Heart right ventricle (tissue), 16 donors: ENCODE data around the gene ANKRD60. TPM values are rescaled to one million over a fixed set of nuclear protein-coding genes. Genes with fewer than 3 reads are reported as not detected.

Source experiments
- ATAC-seq, 8 donors: fragments of 200-7000 bp; cut with Tn5 transposase; one replicate each; pipeline ENCODE4 v1.9.1; 2020; ENCODE audit warnings: mild to moderate bottlenecking in 8 of 8, moderate library complexity in 8 of 8, moderate number of reproducible peaks in 1 of 8
- DNase-seq, 2 donors: peaks; one replicate each; pipeline ENCODE4 v3.0.0-alpha.2; 2020
- H3K27ac ChIP-seq, 10 donors: fragments of 200-600 bp; sonication (generic) in 2 of 10; one replicate each; pipeline versions ENCODE4 v1.5.0 to v1.8.0; 2020 to 2022; ENCODE audit warnings: mild to moderate bottlenecking in 3 of 10
- H3K27me3 ChIP-seq, 7 donors: fragments of 200-600 bp; one replicate each; pipeline ENCODE4 v1.8.0; 2021 to 2022; ENCODE audit warnings: mild to moderate bottlenecking in 2 of 7
- H3K36me3 ChIP-seq, 9 donors: fragments of 200-600 bp; sonication (generic) in 1 of 9; one replicate each; pipeline versions ENCODE4 v1.5.0 to v1.8.0; 2020 to 2022; ENCODE audit warnings: mild to moderate bottlenecking in 2 of 9
- H3K4me1 ChIP-seq, 9 donors: fragments of 200-600 bp; sonication (generic) in 1 of 9; one replicate each; pipeline versions ENCODE4 v1.5.0 to v1.8.0; 2020 to 2022; ENCODE audit warnings: mild to moderate bottlenecking in 4 of 9
- H3K4me3 ChIP-seq, 10 donors: fragments of 200-600 bp; sonication (generic) in 2 of 10; one replicate each; pipeline versions ENCODE4 v1.5.0 to v1.8.0; 2020 to 2022; ENCODE audit warnings: mild to moderate bottlenecking in 7 of 10, moderate library complexity in 2 of 10
- H3K9me3 ChIP-seq, 11 donors: fragments of 200-600 bp in 10 of 11; sonication (generic) in 2 of 11; one replicate each; pipeline versions ENCODE4 v1.5.0 to v1.8.0; 2013 to 2022; ENCODE audit warnings: mild to moderate bottlenecking in 2 of 11, control low read depth in 1 of 11, moderate library complexity in 1 of 11
- CTCF ChIP-seq, 9 donors: fragments of 200-600 bp; sonication (generic) in 2 of 9; IDR thresholded peaks; one replicate each; pipeline versions ENCODE4 v1.5.0 to v1.8.0; 2021 to 2022; ENCODE audit warnings: antibody characterized with exemption in 9 of 9, mild to moderate bottlenecking in 5 of 9, moderate library complexity in 1 of 9
- WGBS, 2 donors: extraction: QIAGEN DNeasy Blood & Tissue Kit; methylation state at CpG; one replicate each; pipeline ENCODE4 v1.1.7; 2013; ENCODE audit warnings: inconsistent platforms in 1 of 2; 5-methylcytosine and 5-hydroxymethylcytosine counted together
- intact Hi-C, 10 donors: fragments of 100-400 bp; cut with DNase I; formaldehyde crosslinking; loops; one replicate each; pipeline versions ENCODE4 v1.11.1 to v1.14.2; 2022
- polyA plus RNA-seq, 2 donors: library from polyadenylated mRNA; stranded (reverse); fragments of 200-250 nt; gene quantifications; one replicate each; pipeline ENCODE4 v1.2.3, GENCODE V29; 2013
- total RNA-seq, 10 donors: library from RNA; stranded (reverse); fragmentation: NEBNext Ultra II Directional in 3 of 10; extraction: Animal tissue kit (Norgen Biotek cat#: 25700) in 3 of 10; gene quantifications; one replicate each; pipeline versions ENCODE4 v1.2.1 to v1.2.4, GENCODE V29; 2021 to 2023
- donor health status: Arrhythmogenic right ventricular cardiomyopathy.
- donor health status: ischemic (EF 13 %, LVEDD 7.1; RV severe dilation, severe dysfunction).
- donor health status: healthy with polysubstance abuse.
- donor health status: DM: no; HTN: yes; CAD: no.
- donor health status: DM: no; HTN: no; CAD: no.
- donor health status: ischemic (EF 25% LVEDD 6.9; RV normal size, moderate dysfunction).
- donor health status: ischemic (EF 25% LVEDD 5.7; RV mildly dilated, moderate dysfunction).
- donor health status: healthy.
- donor health status: DM: yes; HTN: yes; CAD: no.
- donor health status: Ischemic cardiomyopathy.
- donor health status: ischemic (EF 35%, LVEDD 5.7; RV mildly dilated, moderate dysfunction).
- donor health status: nonischemic (EF 11% LVEDD 7.7; RV severe dilation, severe dysfunction).
- donor health status: DM: yes; HTN: yes; CAD: no.
- donor health status: PGD.
- donor health status: ischemic (EF 29% LVEDD 5.4; RV normal size, mild dysfunction).
- donor health status: nonischemic (EF 23%, LVEDD 6.1; RV moderate dilation, normal function).

ANKRD60 gene
- total and polyA plus RNA-seq, 12 donors, result not detected

- Histone ChIP-seq H3K4me1 (peaks cover 0 to 6% (median 0%) of the 10 kb centered on the region in 9 donors), H3K9me3 (no peaks in the 10 kb centered on the region), H3K36me3 (peaks cover 0 to 93% (median 23%) of the 10 kb centered on the region in 9 donors), H3K27me3 (no peaks in the 10 kb centered on the region), H3K4me3 (no peak overlapping the region), H3K27ac (no peak overlapping the region)
- DNase-seq (no peak), ATAC-seq (no peak)
- TF ChIP-seq CTCF (IDR thresholded peaks at IDR 0.05), result no peak
- 94% methylated on average over 7 of the region's 7 CpGs for WGBS, 2 donors
- intact Hi-C loops, result loop anchor here in 3 of 10 donors (5.0 to 10.0 kb wide), 2 partner anchors 203 to 400 kb away; no protein-coding TSS in a partner anchor
These were observed 16.1 kb upstream of the ANKRD60 start for GRCh38 chr20:58244517-58245030.

- no peak for TF ChIP-seq CTCF (IDR thresholded peaks at IDR 0.05)
- 79 to 84% methylated on average over 9 of the region's 9 CpGs for WGBS, 2 donors
- no peaks in the 10 kb centered on the region for H3K9me3 ChIP-seq
- H3K4me3 ChIP-seq, result no peak overlapping the region
- ATAC-seq (no peak), DNase-seq (no peak)
- intact Hi-C loops, result loop anchor here in 3 of 10 donors (5.0 to 10.0 kb wide), 2 partner anchors 203 to 401 kb away; no protein-coding TSS in a partner anchor
- peaks cover 0 to 6% (median 0%) of the 10 kb centered on the region in 9 donors for H3K4me1 ChIP-seq
- H3K36me3 ChIP-seq, result peaks cover 0 to 94% (median 23%) of the 10 kb centered on the region in 9 donors
- no peak overlapping the region for H3K27ac ChIP-seq
- H3K27me3 ChIP-seq, result no peaks in the 10 kb centered on the region
These were observed 15.4 kb upstream of the ANKRD60 start for GRCh38 chr20:58243653-58244410.

- intact Hi-C loops, result loop anchor here in 3 of 10 donors (5.0 to 10.0 kb wide), 2 partner anchors 204 to 402 kb away; no protein-coding TSS in a partner anchor
- Histone ChIP-seq H3K4me1 (peaks cover 0 to 6% (median 0%) of the 10 kb centered on the region in 9 donors), H3K4me3 (no peak overlapping the region), H3K27ac (no peak overlapping the region), H3K36me3 (peaks cover 0 to 94% (median 23%) of the 10 kb centered on the region in 9 donors), H3K27me3 (no peaks in the 10 kb centered on the region), H3K9me3 (no peaks in the 10 kb centered on the region)
- DNase-seq (no peak), ATAC-seq (no peak)
- WGBS, 2 donors, result 96 to 98% methylated on average over 5 of the region's 5 CpGs
- no peak for TF ChIP-seq CTCF (IDR thresholded peaks at IDR 0.05)
These were observed 14.4 kb upstream of the ANKRD60 start for GRCh38 chr20:58242824-58243223.

GRCh38 chr20:58241766-58242465 lies 13.5 kb upstream of the ANKRD60 start:
- intact Hi-C loops, result loop anchor here in 3 of 10 donors (5.0 to 10.0 kb wide), 2 partner anchors 205 to 403 kb away; no protein-coding TSS in a partner anchor
- Histone ChIP-seq H3K4me1 (peaks cover 0 to 7% (median 0%) of the 10 kb centered on the region in 9 donors), H3K9me3 (no peaks in the 10 kb centered on the region), H3K27ac (no peak overlapping the region), H3K4me3 (no peak overlapping the region), H3K36me3 (peaks cover 0 to 86% (median 18%) of the 10 kb centered on the region in 9 donors), H3K27me3 (no peaks in the 10 kb centered on the region)
- WGBS, 2 donors, result 76 to 91% methylated on average over 6 of the region's 6 CpGs
- DNase-seq (no peak), ATAC-seq (no peak)
- TF ChIP-seq CTCF (IDR thresholded peaks at IDR 0.05), result no peak
